OCI-LY7 (cell line): ENCODE data around the gene YIPF2. TPM values are rescaled to one million over a fixed set of nuclear protein-coding genes. Genes with fewer than 3 reads are reported as not detected.

Source experiments
- BruUV-seq: library from RNA; stranded (reverse); fragments of 400-500 nt; replicated peaks from 2 replicates; lab custom pipeline; 2021; lab: Mats Ljungman, UMichigan
- CTCF ChIA-PET: fragments of 300-600 bp; sonication (Branson Sonifier 250); formaldehyde crosslinking; loops from one replicate; lab custom pipeline; 2022; ENCODE audit warnings: antibody characterized with exemption; ENCODE audit not compliant: unreplicated experiment; lab: Charles Lee
- POLR2A ChIA-PET: fragments of 300-600 bp; sonication (Branson Sonifier 250); formaldehyde crosslinking; loops from one replicate; lab custom pipeline; 2022; ENCODE audit warnings: antibody characterized with exemption; lab: Charles Lee
- DNase-seq: peaks from one replicate; pipeline ENCODE4 v3.0.0-alpha.2; 2015; ENCODE audit warnings: low spot score
- H2AFZ ChIP-seq: fragments of 200-600 bp; sonication (generic), shearing (Covaris generic); 2 replicates; pipeline ENCODE4 v1.6.1; 2014; ENCODE audit warnings: mild to moderate bottlenecking, antibody characterized with exemption, low read length, moderate library complexity
- H3K27ac ChIP-seq: fragments of 200-600 bp; sonication (generic); 2 replicates; pipeline ENCODE4 v1.5.1; 2014; ENCODE audit warnings: mixed run types, low read depth, mild to moderate bottlenecking, moderate library complexity, low read length, inconsistent platforms; ENCODE audit not compliant: poor library complexity, severe bottlenecking
- H3K36me3 ChIP-seq: fragments of 200-600 bp; sonication (generic); 2 replicates; pipeline ENCODE4 v1.6.1; 2014; ENCODE audit warnings: mild to moderate bottlenecking, antibody characterized with exemption, low read length, moderate library complexity, mixed read lengths; ENCODE audit not compliant: insufficient read depth
- H3K4me1 ChIP-seq: fragments of 200-600 bp; sonication (generic); 2 replicates; pipeline ENCODE4 v1.5.1; 2014; ENCODE audit warnings: mild to moderate bottlenecking, low read length; ENCODE audit not compliant: insufficient read depth, poor library complexity, severe bottlenecking
- H3K4me2 ChIP-seq: fragments of 200-600 bp; sonication (generic); 2 replicates; pipeline ENCODE4 v1.6.1; 2014; ENCODE audit warnings: mild to moderate bottlenecking, low read length
- H3K4me3 ChIP-seq: fragments of 200-600 bp; sonication (generic); 2 replicates; pipeline ENCODE4 v1.5.1; 2014; ENCODE audit warnings: mild to moderate bottlenecking, low read depth, low read length; ENCODE audit not compliant: poor library complexity, severe bottlenecking
- H3K79me2 ChIP-seq: fragments of 200-600 bp; sonication (generic); 2 replicates; pipeline ENCODE4 v1.6.1; 2016; ENCODE audit warnings: low read depth, mild to moderate bottlenecking, low read length, moderate library complexity, mixed read lengths; ENCODE audit not compliant: insufficient read depth
- H3K9me2 ChIP-seq: fragments of 200-600 bp; sonication (generic); 2 replicates; pipeline ENCODE4 v1.6.1; 2016; ENCODE audit warnings: mild to moderate bottlenecking, low read length, mixed read lengths; ENCODE audit not compliant: insufficient read depth
- H3K9me3 ChIP-seq: fragments of 200-600 bp; sonication (generic); 2 replicates; pipeline ENCODE4 v1.6.1; 2014; ENCODE audit warnings: mild to moderate bottlenecking, mixed run types, low read length, mixed read lengths
- H4K20me1 ChIP-seq: fragments of 200-600 bp; sonication (generic); 2 replicates; pipeline ENCODE4 v1.6.1; 2014; ENCODE audit warnings: mild to moderate bottlenecking, antibody characterized with exemption, low read length, moderate library complexity, mixed read lengths; ENCODE audit not compliant: insufficient read depth
- CTCF ChIP-seq: fragments of 200-600 bp; sonication (generic); conservative IDR thresholded peaks from 2 replicates; pipeline ENCODE4 v1.5.1; 2014; ENCODE audit warnings: mild to moderate bottlenecking, antibody characterized with exemption, low read length, moderate library complexity, mixed read lengths
- EZH2phosphoT487 ChIP-seq: fragments of 200-600 bp; sonication (generic); IDR thresholded peaks from 2 replicates; pipeline ENCODE4 v1.6.1; 2018; ENCODE audit warnings: low read depth, borderline replicate concordance, mild to moderate bottlenecking, mixed run types, antibody characterized with exemption, low read length, moderate library complexity, mixed read lengths
- intact Hi-C: fragments of 100-400 bp; cut with micrococcal nuclease; formaldehyde crosslinking; loops from one replicate; pipeline ENCODE4 v1.10.0; 2022; ENCODE audit not compliant: unreplicated experiment
- total RNA-seq, 2 experiments: library from RNA; depleted of rRNA in 1 of 2; stranded (reverse); fragments of >200 nt in 1 of 2; shearing (Covaris generic) in 1 of 2; gene quantifications; 2 replicates each; pipeline ENCODE4 v1.2.3, GENCODE V29; 2014 to 2022

Gene YIPF2
- total RNA-seq, 2 experiments from 2014 or later: 26.7 to 27.5 TPM

- H3K9me2 ChIP-seq: no peaks in the 10 kb centered on the region
- H4K20me1 ChIP-seq: no peaks in the 10 kb centered on the region
- peak overlapping the region; percentile 82 for H3K4me3 ChIP-seq
- DNase-seq: no peak
- intact Hi-C loops: no loop called here
- peak overlapping the region; percentile 91 for H3K4me2 ChIP-seq
- no peaks in the 10 kb centered on the region for H3K9me3 ChIP-seq
- H3K36me3 ChIP-seq: peaks cover 15% of the 10 kb centered on the region
- H3K4me1 ChIP-seq: peaks cover 21% of the 10 kb centered on the region
- H2AFZ ChIP-seq: no peak overlapping the region
- peaks cover 27% of the 10 kb centered on the region for H3K79me2 ChIP-seq
- TF ChIP-seq EZH2phosphoT487: no peak
- no peak for TF ChIP-seq CTCF
- no TSS peak for BruUV-seq
- POLR2A ChIA-PET: interaction anchor here (0.7 kb wide), 2 partner anchors 119 to 159 kb away, joined by 3 to 4 read pairs; no protein-coding TSS in a partner anchor
- CTCF ChIA-PET: no interaction called here
- peak overlapping the region; percentile 4 for H3K27ac ChIP-seq
Measured at GRCh38 chr19:10929402-10929794, 959 bp upstream of the YIPF2 start.

GRCh38 chr19:10927730-10928562 lies 493 bp downstream of the YIPF2 start:
- peak overlapping the region; percentile 82 for H3K4me3 ChIP-seq

More at GRCh38 chr19:10927730-10928562, 493 bp downstream of the YIPF2 start:
- peaks cover 29% of the 10 kb centered on the region for H3K36me3 ChIP-seq
- peaks cover 27% of the 10 kb centered on the region for H3K79me2 ChIP-seq
- H3K4me1 ChIP-seq: peaks cover 21% of the 10 kb centered on the region
- peak overlapping the region; percentile 79 for H3K4me2 ChIP-seq
- peak overlapping the region; percentile 12; the same call in 1 of the 2 replicates for H2AFZ ChIP-seq
- TF ChIP-seq CTCF (no peak), EZH2phosphoT487 (no peak)
- peak overlapping the region; percentile 29 for H3K27ac ChIP-seq
- BruUV-seq: no TSS peak
- no peaks in the 10 kb centered on the region for H3K9me3 ChIP-seq
- no peaks in the 10 kb centered on the region for H3K9me2 ChIP-seq
- ChIA-PET POLR2A (no interaction called here), CTCF (interaction anchor here (0.6 kb wide), 1 partner anchor 25 kb away, joined by 3 read pairs; no protein-coding TSS in a partner anchor)
- no peak for DNase-seq
- intact Hi-C loops: loop anchor here (1.0 kb wide), 1 partner anchor 57 kb away; the partner anchor contains the start of gene CARM1
- no peaks in the 10 kb centered on the region for H4K20me1 ChIP-seq
